Measurements from ENCODE around the gene UQCC3. TPM values are rescaled to one million over a fixed set of nuclear protein-coding genes. Genes with fewer than 3 reads are reported as not detected.
A peak's percentile ranks its signal among the peaks of the same experiment; 100 is the strongest.

The UQCC3 gene
- polyA plus RNA-seq, 3 donors: 3.3 to 7.9 (median 7.2) TPM

- H3K36me3 Mint-ChIP-seq: peaks cover 31 to 47% of the 10 kb centered on the region in 2 donors
- Histone ChIP-seq H3K4me1 (ENCODE audit: control insufficient read depth in 1 of 2, insufficient read depth in 2 of 2, low read length in 2 of 2) (peaks cover 29 to 47% of the 10 kb centered on the region in 2 donors), H3K27ac (ENCODE audit: low read depth in 1 of 2, low read length in 2 of 2) (peak overlapping the region in 1 of 2 donors; percentile 97)
These were observed 5.2 kb downstream of the UQCC3 start for GRCh38 chr11:62676698-62677097.

GRCh38 chr11:62677156-62677555, 5.7 kb downstream of the UQCC3 start:
- peak overlapping the region in 1 of 2 donors; percentile 97 for H3K27ac ChIP-seq (ENCODE audit: low read depth in 1 of 2, low read length in 2 of 2)

More at GRCh38 chr11:62676698-62677097, 5.2 kb downstream of the UQCC3 start:
- Mint-ChIP-seq H3K9me3 (no peaks in the 10 kb centered on the region), H3K27me3 (ENCODE audit: low read depth in 3 of 3) (peaks cover 0 to 2% (median 1%) of the 10 kb centered on the region in 3 donors), H3K4me1 (peaks cover 51% of the 10 kb centered on the region), H3K27ac (peak overlapping the region in 6 of 7 donors; percentile 1 to 83 (median 39)), H3K4me3 (no peak overlapping the region)
- H3K9me3 ChIP-seq (replicated peaks in 1 of 2; ENCODE audit: control insufficient read depth in 1 of 2, insufficient read depth in 1 of 2, low read length in 2 of 2): no peaks in the 10 kb centered on the region
- 85% methylated on average over 5 of the region's 6 CpGs for WGBS (ENCODE audit: insufficient coverage)
- H4K20me1 ChIP-seq (ENCODE audit: insufficient read depth, low read length): peaks cover 28% of the 10 kb centered on the region
- no peak overlapping the region for H3K4me2 ChIP-seq (replicated peaks; ENCODE audit: extremely low read depth, low read length, poor library complexity, severe bottlenecking)
- H3K4me3 ChIP-seq (replicated peaks in 1 of 3; ENCODE audit: low read depth in 2 of 3, low read length in 3 of 3): no peak overlapping the region
- intact Hi-C loops (cut with micrococcal nuclease): no loop called here
- H3K79me2 ChIP-seq (ENCODE audit: insufficient read depth, low read length): peaks cover 65% of the 10 kb centered on the region
- no peak overlapping the region for H2AFZ ChIP-seq (ENCODE audit: insufficient read depth, low read depth, low read length, poor library complexity, severe bottlenecking)
- no peak for DNase-seq
- H3K27me3 ChIP-seq (ENCODE audit: control insufficient read depth in 2 of 2, insufficient read depth in 2 of 2, low read length in 2 of 2): no peaks in the 10 kb centered on the region
- TF ChIP-seq, protein P1, sequence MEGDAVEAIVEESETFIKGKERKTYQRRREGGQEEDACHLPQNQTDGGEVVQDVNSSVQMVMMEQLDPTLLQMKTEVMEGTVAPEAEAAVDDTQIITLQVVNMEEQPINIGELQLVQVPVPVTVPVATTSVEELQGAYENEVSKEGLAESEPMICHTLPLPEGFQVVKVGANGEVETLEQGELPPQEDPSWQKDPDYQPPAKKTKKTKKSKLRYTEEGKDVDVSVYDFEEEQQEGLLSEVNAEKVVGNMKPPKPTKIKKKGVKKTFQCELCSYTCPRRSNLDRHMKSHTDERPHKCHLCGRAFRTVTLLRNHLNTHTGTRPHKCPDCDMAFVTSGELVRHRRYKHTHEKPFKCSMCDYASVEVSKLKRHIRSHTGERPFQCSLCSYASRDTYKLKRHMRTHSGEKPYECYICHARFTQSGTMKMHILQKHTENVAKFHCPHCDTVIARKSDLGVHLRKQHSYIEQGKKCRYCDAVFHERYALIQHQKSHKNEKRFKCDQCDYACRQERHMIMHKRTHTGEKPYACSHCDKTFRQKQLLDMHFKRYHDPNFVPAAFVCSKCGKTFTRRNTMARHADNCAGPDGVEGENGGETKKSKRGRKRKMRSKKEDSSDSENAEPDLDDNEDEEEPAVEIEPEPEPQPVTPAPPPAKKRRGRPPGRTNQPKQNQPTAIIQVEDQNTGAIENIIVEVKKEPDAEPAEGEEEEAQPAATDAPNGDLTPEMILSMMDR (IDR thresholded peaks at IDR 0.05): no peak
- H3K36me3 ChIP-seq (replicated peaks in 1 of 2; ENCODE audit: control insufficient read depth in 1 of 2, insufficient read depth in 2 of 2, low read length in 2 of 2): peaks cover 26 to 46% of the 10 kb centered on the region in 2 donors
- no peak overlapping the region for H3K9ac ChIP-seq (ENCODE audit: insufficient read depth, low read length, poor library complexity, severe bottlenecking)

More at GRCh38 chr11:62677156-62677555, 5.7 kb downstream of the UQCC3 start:
- Mint-ChIP-seq H3K27ac (peak overlapping the region; percentile 11 to 89 (median 50)), H3K4me1 (peaks cover 50% of the 10 kb centered on the region), H3K4me3 (no peak overlapping the region), H3K27me3 (ENCODE audit: low read depth in 3 of 3) (peaks cover 0 to 2% (median 1%) of the 10 kb centered on the region in 3 donors), H3K9me3 (no peaks in the 10 kb centered on the region), H3K36me3 (peaks cover 31 to 47% of the 10 kb centered on the region in 2 donors)
- TF ChIP-seq, protein P1 (IDR thresholded peaks at IDR 0.05): no peak
- Histone ChIP-seq H3K27me3 (ENCODE audit: control insufficient read depth in 2 of 2, insufficient read depth in 2 of 2, low read length in 2 of 2) (no peaks in the 10 kb centered on the region), H3K9me3 (replicated peaks in 1 of 2; ENCODE audit: control insufficient read depth in 1 of 2, insufficient read depth in 1 of 2, low read length in 2 of 2) (no peaks in the 10 kb centered on the region), H3K79me2 (ENCODE audit: insufficient read depth, low read length) (peaks cover 65% of the 10 kb centered on the region), H4K20me1 (ENCODE audit: insufficient read depth, low read length) (peaks cover 28% of the 10 kb centered on the region), H3K4me1 (ENCODE audit: control insufficient read depth in 1 of 2, insufficient read depth in 2 of 2, low read length in 2 of 2) (peaks cover 28 to 46% of the 10 kb centered on the region in 2 donors), H3K4me2 (replicated peaks; ENCODE audit: extremely low read depth, low read length, poor library complexity, severe bottlenecking) (peak overlapping the region; percentile 92), H3K4me3 (replicated peaks in 1 of 3; ENCODE audit: low read depth in 2 of 3, low read length in 3 of 3) (no peak overlapping the region), H3K36me3 (replicated peaks in 1 of 2; ENCODE audit: control insufficient read depth in 1 of 2, insufficient read depth in 2 of 2, low read length in 2 of 2) (peaks cover 26 to 46% of the 10 kb centered on the region in 2 donors), H3K9ac (ENCODE audit: insufficient read depth, low read length, poor library complexity, severe bottlenecking) (no peak overlapping the region), H2AFZ (ENCODE audit: insufficient read depth, low read depth, low read length, poor library complexity, severe bottlenecking) (no peak overlapping the region)
- intact Hi-C loops (cut with micrococcal nuclease): no loop called here
- no peak for DNase-seq
- 100% methylated on average over 3 of the region's 6 CpGs for WGBS (ENCODE audit: insufficient coverage)

Measured in CD14-positive monocyte (primary cell).